ENCODE data around the gene HAL. TPM values are rescaled to one million over a fixed set of nuclear protein-coding genes. Genes with fewer than 3 reads are reported as not detected.
A peak's percentile ranks its signal among the peaks of the same experiment; 100 is the strongest.

Gene HAL
- total RNA-seq, 1 donor from 2014 or later: 3.8 TPM

DNA sequence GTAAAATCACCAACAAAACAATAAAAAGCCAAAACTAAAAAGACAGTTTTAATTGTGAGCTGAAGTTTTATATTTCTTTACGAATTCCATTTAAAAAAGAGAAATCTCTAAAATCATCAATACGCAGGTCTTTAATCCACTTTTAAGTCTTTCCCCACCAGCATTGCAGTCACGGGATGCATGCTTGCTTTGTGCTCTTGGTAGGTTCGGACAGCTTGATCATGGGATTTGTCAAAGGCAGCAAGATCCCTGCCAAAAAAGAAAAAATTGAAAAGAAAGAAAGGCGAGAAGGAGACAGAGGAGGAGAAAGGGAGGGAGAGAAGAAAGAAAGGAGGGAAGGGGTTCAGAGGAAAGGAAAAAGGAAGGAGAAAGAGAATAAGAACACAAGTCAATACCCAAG, 4.7 kb upstream of the HAL start:
- no peaks in the 10 kb centered on the region for H3K4me1 Mint-ChIP-seq (ENCODE audit: unreplicated experiment)
- peaks cover 19% of the 10 kb centered on the region for H3K36me3 Mint-ChIP-seq
- TF ChIP-seq, protein P1, sequence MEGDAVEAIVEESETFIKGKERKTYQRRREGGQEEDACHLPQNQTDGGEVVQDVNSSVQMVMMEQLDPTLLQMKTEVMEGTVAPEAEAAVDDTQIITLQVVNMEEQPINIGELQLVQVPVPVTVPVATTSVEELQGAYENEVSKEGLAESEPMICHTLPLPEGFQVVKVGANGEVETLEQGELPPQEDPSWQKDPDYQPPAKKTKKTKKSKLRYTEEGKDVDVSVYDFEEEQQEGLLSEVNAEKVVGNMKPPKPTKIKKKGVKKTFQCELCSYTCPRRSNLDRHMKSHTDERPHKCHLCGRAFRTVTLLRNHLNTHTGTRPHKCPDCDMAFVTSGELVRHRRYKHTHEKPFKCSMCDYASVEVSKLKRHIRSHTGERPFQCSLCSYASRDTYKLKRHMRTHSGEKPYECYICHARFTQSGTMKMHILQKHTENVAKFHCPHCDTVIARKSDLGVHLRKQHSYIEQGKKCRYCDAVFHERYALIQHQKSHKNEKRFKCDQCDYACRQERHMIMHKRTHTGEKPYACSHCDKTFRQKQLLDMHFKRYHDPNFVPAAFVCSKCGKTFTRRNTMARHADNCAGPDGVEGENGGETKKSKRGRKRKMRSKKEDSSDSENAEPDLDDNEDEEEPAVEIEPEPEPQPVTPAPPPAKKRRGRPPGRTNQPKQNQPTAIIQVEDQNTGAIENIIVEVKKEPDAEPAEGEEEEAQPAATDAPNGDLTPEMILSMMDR (conservative IDR thresholded peaks at IDR 0.05): no peak
- no peak overlapping the region for H3K4me3 Mint-ChIP-seq
- H3K27me3 Mint-ChIP-seq: no peaks in the 10 kb centered on the region
- no peak overlapping the region for H3K27ac Mint-ChIP-seq
- no peaks in the 10 kb centered on the region for H3K9me3 Mint-ChIP-seq
- no peak for DNase-seq (ENCODE audit: extremely low spot score, unreplicated experiment)

DNA sequence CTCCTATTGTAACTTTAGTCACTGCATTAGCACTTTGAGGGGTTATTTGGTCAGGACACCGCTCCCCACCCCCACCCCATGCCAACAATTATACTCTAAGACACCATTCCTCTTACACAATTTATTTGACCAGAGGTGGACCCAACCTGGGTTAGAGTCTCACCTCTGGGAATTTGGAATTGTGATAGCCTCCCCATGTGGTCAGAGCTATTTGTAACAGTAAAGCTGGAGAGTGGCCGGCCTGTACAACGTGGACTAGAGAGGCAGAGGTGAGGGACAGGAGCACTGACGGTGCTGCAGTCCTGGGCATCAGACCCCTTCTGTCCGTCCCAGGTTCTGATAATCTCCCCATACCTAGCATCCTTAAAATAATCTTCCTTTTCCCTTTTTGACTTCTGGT, 3.3 kb upstream of the HAL start:
- no peak overlapping the region for H3K4me3 Mint-ChIP-seq
- no peaks in the 10 kb centered on the region for H3K27me3 Mint-ChIP-seq
- no peak for DNase-seq (ENCODE audit: extremely low spot score, unreplicated experiment)
- no peak overlapping the region for H3K27ac Mint-ChIP-seq
- H3K9me3 Mint-ChIP-seq: no peaks in the 10 kb centered on the region
- TF ChIP-seq, protein P1 (conservative IDR thresholded peaks at IDR 0.05): no peak
- no peaks in the 10 kb centered on the region for H3K4me1 Mint-ChIP-seq (ENCODE audit: unreplicated experiment)
- H3K36me3 Mint-ChIP-seq: peaks cover 9% of the 10 kb centered on the region

DNA sequence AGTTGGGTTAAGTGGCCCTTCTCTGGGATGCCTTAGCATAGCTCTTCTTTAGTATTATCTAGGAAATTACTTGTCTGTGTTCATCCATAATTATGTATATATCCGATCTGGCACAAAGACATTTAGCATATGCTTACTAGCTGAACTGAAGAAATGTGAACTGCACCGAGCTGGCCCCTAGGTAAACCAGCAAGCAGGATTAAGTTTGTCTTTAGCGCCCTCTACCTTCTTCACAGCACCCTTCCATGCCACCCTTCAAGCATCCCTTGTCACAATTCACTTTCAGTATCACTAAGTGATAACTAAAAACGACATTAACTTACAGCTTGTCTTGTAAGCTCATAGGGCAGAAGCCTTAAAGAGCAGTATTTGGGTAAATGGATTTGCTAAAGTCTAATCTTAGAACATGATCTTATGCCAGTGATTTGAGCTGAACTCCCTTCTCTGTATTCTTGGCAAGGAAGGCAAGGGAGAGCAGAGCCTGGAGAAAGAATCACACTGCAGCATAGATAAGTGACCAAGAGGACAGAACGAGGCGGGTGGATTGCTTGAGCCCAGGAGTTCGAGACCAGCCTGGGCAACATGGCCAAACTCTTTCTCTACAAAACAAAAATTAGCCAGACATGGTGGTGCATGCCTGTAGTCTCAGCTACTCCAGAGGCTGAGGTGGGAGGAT, 2.6 kb upstream of the HAL start:
- no peak for DNase-seq (ENCODE audit: extremely low spot score, unreplicated experiment)
- TF ChIP-seq, protein P1 (conservative IDR thresholded peaks at IDR 0.05): peak; percentile 78
- no peak overlapping the region for H3K4me3 Mint-ChIP-seq
- H3K36me3 Mint-ChIP-seq: peaks cover 9% of the 10 kb centered on the region
- H3K4me1 Mint-ChIP-seq (ENCODE audit: unreplicated experiment): no peaks in the 10 kb centered on the region
- no peak overlapping the region for H3K27ac Mint-ChIP-seq
- no peaks in the 10 kb centered on the region for H3K27me3 Mint-ChIP-seq
- no peaks in the 10 kb centered on the region for H3K9me3 Mint-ChIP-seq

DNA sequence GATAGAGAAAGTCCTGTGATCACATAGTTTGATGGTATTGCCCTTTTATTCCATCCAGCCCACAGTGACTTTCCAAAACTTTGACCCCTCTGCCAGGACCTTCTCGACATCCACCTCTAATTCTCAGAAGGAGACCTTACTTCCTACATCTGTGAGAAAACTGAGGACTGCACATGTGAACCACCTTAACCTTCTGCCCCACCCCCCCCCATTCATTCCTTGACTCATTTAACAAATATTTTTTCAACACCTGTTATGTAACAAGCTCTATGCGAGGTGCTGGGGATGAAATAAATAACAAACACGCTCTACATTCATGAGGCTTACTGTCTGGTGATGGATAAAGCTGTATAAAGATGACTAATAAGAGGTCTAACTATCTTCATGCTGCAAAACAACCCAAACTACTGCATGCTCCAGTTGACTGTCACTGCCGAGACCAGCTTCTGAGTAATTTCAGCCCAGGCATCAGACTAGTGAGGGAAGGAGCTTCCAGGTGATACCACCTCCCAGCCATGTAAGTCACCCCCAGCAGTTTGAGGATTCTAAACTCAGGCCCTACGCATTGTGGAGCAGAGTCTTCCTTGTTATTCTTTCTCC, 1.9 kb upstream of the HAL start:
- no peak for DNase-seq (ENCODE audit: extremely low spot score, unreplicated experiment)
- TF ChIP-seq, protein P1 (conservative IDR thresholded peaks at IDR 0.05): no peak
- Mint-ChIP-seq H3K4me3 (no peak overlapping the region), H3K4me1 (ENCODE audit: unreplicated experiment) (no peaks in the 10 kb centered on the region), H3K27ac (no peak overlapping the region), H3K9me3 (no peaks in the 10 kb centered on the region), H3K36me3 (peaks cover 9% of the 10 kb centered on the region), H3K27me3 (peaks cover 2% of the 10 kb centered on the region)

DNA sequence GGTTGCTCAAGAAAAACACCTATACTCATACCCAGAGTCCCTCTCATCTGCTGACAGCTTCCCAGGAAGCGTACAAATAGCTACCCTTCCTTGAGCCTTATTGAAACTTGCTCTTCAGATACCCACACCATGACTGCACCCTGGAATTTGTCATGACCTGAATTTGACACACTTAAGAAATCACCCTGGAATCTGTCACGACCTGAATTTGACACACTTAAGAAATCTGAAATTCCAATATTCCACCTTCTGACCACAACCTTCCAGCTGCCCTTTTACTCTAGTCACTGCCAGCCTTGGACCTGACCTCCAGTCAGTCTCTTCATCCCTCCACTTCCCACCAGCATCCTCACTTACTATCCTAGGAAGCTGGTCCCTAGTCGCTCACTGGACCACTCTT, 1.1 kb upstream of the HAL start:
- Mint-ChIP-seq H3K4me3 (no peak overlapping the region), H3K9me3 (no peaks in the 10 kb centered on the region), H3K27me3 (peaks cover 5% of the 10 kb centered on the region), H3K27ac (no peak overlapping the region), H3K4me1 (ENCODE audit: unreplicated experiment) (no peaks in the 10 kb centered on the region), H3K36me3 (peaks cover 9% of the 10 kb centered on the region)
- TF ChIP-seq, protein P1 (conservative IDR thresholded peaks at IDR 0.05): no peak
- no peak for DNase-seq (ENCODE audit: extremely low spot score, unreplicated experiment)
